GM21528 (cell line): ENCODE data around the gene KCNC3.
"Not testable (repeated sequence)": the region's sequence is repeated elsewhere in the genome, so short reads cannot be mapped to it uniquely, and the experiment has no call there.

ENCODE experiments used
- ATAC-seq: cut with Tn5 transposase; IDR thresholded peaks from one replicate; pipeline ENCODE4 v1.9.1; 2021; ENCODE audit warnings: mild to moderate bottlenecking, moderate library complexity; ENCODE audit not compliant: unreplicated experiment, low FRiP score

The KCNC3 gene

GRCh38 chr19:50356691-50357177, 27.6 kb upstream of the KCNC3 start:
- no peak for ATAC-seq

- ATAC-seq, result not testable (repeated sequence)
These were observed 24.3 kb upstream of the KCNC3 start for GRCh38 chr19:50353487-50353880.

GRCh38 chr19:50352242-50352641, 23.1 kb upstream of the KCNC3 start:
- ATAC-seq, result no peak

- ATAC-seq, result no peak
These were observed 20.3 kb upstream of the KCNC3 start for GRCh38 chr19:50349277-50350057.

- not testable (repeated sequence) for ATAC-seq
These were observed 18.0 kb upstream of the KCNC3 start for GRCh38 chr19:50347089-50347581.

GRCh38 chr19:50344661-50345318, 15.6 kb upstream of the KCNC3 start:
- peak; percentile 58 for ATAC-seq

GRCh38 chr19:50341091-50341564, 12.0 kb upstream of the KCNC3 start:
- no peak for ATAC-seq

GRCh38 chr19:50340331-50340730, 11.2 kb upstream of the KCNC3 start:
- no peak for ATAC-seq

GRCh38 chr19:50337031-50337430, 7.9 kb upstream of the KCNC3 start:
- not testable (repeated sequence) for ATAC-seq

- ATAC-seq, result no peak
These were observed 5.7 kb upstream of the KCNC3 start for GRCh38 chr19:50334741-50335421.

GRCh38 chr19:50333737-50334617, 4.8 kb upstream of the KCNC3 start:
- peak; percentile 15 for ATAC-seq

GRCh38 chr19:50333235-50333736, 4.1 kb upstream of the KCNC3 start:
- ATAC-seq, result peak; percentile 39

GRCh38 chr19:50332244-50333038, 3.3 kb upstream of the KCNC3 start:
- ATAC-seq, result no peak

- ATAC-seq, result no peak
These were observed 2.7 kb upstream of the KCNC3 start for GRCh38 chr19:50331994-50332243.

- ATAC-seq, result no peak
These were observed 2.2 kb upstream of the KCNC3 start for GRCh38 chr19:50331221-50331993.

GRCh38 chr19:50330365-50331078, 1.3 kb upstream of the KCNC3 start:
- peak; percentile 16 for ATAC-seq

GRCh38 chr19:50329926-50330294, 733 bp upstream of the KCNC3 start:
- not testable (repeated sequence) for ATAC-seq

GRCh38 chr19:50328873-50329145, 368 bp downstream of the KCNC3 start:
- ATAC-seq, result peak; percentile 12
